ENCODE results near the gene RPS18.

Gene RPS18

GRCh38 chr6:33292996-33293682 is 21.3 kb downstream of the RPS18 start:
- H3K4me3 ChIP-seq (replicated peaks; ENCODE audit: low read depth, low read length), result no peak overlapping the region
- TF ChIP-seq CTCF (IDR thresholded peaks at IDR 0.05; ENCODE audit: low read length, missing control alignments), result no peak
- no peak for DNase-seq (ENCODE audit: low read depth)

- DNase-seq (ENCODE audit: low read depth), result no peak
- TF ChIP-seq CTCF (IDR thresholded peaks at IDR 0.05; ENCODE audit: low read length, missing control alignments), result no peak
- H3K4me3 ChIP-seq (replicated peaks; ENCODE audit: low read depth, low read length), result no peak overlapping the region
Observed at GRCh38 chr6:33294086-33294823, 22.4 kb downstream of the RPS18 start.

DNA sequence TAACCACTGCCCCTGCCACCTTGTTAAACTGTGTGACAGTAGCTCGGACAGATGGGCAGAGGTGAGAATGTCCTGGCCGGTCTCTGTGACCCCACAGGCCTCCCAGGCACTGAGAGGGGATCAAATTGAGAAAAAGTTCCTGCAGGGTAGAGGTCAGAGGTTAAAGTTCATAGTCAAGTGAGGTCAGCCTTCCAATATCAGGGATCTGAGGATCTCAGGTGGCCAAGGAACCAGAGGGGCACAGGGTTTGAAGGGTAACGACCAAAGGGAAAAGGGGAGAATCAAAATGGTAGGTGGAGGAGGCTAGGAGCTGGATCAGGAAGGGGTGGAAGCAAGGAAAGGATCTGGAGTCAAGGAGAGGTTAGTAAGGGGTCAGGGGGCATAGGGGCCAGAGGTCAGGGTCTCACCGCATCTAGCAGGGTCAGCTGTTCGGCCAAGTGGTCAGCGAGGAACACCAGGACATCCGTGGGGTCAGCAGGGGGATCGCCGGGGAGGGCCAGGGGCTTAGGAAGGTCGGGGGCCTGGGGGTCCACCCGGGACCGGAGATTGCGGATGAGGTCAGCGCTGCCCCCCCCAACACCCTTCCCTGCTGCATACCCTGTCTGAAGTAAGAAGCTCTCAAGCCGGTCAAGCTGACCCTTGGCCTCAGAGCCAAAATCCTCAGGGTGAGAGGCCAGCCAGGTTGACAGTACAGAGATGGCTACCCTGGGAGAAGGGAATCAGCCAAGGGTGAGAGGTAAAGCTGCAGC is 23.9 kb downstream of the RPS18 start:
- DNase-seq (ENCODE audit: low read depth), result no peak
- H3K4me3 ChIP-seq (replicated peaks; ENCODE audit: low read depth, low read length), result no peak overlapping the region
- no peak for TF ChIP-seq CTCF (IDR thresholded peaks at IDR 0.05; ENCODE audit: low read length, missing control alignments)

GRCh38 chr6:33296797-33297405 is 25.0 kb downstream of the RPS18 start:
- peak overlapping the region; percentile 81 for H3K4me3 ChIP-seq (replicated peaks; ENCODE audit: low read depth, low read length)
- no peak for TF ChIP-seq CTCF (IDR thresholded peaks at IDR 0.05; ENCODE audit: low read length, missing control alignments)
- DNase-seq (ENCODE audit: low read depth), result no peak

- DNase-seq (ENCODE audit: low read depth), result no peak
- H3K4me3 ChIP-seq (replicated peaks; ENCODE audit: low read depth, low read length), result peak overlapping the region; percentile 81
- no peak for TF ChIP-seq CTCF (IDR thresholded peaks at IDR 0.05; ENCODE audit: low read length, missing control alignments)
Observed at GRCh38 chr6:33297406-33297955, 25.6 kb downstream of the RPS18 start.

DNA sequence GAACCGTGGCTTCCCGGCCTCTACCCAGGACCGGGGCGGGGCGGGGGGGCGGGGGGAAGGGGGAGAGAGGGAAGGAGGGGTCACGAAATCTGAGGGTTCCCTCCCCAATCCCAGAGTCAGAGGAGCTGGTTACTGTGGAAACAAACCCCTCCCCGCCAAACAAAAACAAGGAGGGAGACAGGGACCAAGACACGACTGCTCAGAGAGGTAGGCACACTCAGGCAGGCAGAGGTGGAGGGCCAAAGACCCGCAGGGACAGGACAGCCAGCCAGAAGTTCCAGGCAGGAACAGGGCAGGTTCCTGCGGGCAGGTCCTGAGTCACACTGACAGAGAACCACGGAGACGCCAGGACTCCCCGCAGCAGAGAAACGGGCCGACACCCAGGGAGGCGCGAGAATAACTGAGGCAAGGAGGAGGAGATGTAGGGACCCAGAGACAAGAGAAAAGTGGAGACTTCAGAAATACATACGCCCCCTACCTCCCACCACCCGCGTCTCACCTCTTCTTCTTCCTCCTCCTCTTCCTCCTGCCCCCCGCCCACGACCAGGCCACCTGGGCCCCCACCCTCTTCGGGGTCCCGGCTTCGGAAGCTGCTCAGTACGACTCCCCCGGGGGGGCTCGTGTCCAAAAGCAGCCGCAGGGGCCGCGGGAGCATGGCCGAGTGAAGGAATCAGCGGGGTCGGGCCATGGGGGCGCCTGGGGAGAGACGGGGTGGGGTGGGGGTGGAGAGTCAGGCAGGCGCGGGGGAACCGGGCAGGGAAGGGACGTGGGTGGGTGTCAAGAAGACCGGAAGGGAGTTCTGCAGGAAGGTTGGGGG is 26.3 kb downstream of the RPS18 start:
- DNase-seq (ENCODE audit: low read depth), result peak; percentile 90
- H3K4me3 ChIP-seq (replicated peaks; ENCODE audit: low read depth, low read length), result peak overlapping the region; percentile 81
- no peak for TF ChIP-seq CTCF (IDR thresholded peaks at IDR 0.05; ENCODE audit: low read length, missing control alignments)
